Uterus (tissue), 2 donors: ENCODE results near the gene MMEL1.

ENCODE experiments used
- CTCF ChIP-seq, 4 experiments: fragments of 200-600 bp in 2 of 4; fragments of 450-650 bp in 2 of 4; sonication (generic) in 2 of 4; IDR thresholded peaks; one replicate each; pipeline ENCODE4 v1.5.1; 2016 to 2019; ENCODE audit warnings: antibody characterized with exemption in 4 of 4, mild to moderate bottlenecking in 2 of 4, moderate library complexity in 1 of 4
- POLR2A ChIP-seq, 2 donors: fragments of 450-650 bp; IDR thresholded peaks; one replicate each; pipeline ENCODE4 v1.6.1; 2016; ENCODE audit warnings: antibody characterized with exemption in 2 of 2, mild to moderate bottlenecking in 1 of 2, moderate library complexity in 1 of 2

DNA sequence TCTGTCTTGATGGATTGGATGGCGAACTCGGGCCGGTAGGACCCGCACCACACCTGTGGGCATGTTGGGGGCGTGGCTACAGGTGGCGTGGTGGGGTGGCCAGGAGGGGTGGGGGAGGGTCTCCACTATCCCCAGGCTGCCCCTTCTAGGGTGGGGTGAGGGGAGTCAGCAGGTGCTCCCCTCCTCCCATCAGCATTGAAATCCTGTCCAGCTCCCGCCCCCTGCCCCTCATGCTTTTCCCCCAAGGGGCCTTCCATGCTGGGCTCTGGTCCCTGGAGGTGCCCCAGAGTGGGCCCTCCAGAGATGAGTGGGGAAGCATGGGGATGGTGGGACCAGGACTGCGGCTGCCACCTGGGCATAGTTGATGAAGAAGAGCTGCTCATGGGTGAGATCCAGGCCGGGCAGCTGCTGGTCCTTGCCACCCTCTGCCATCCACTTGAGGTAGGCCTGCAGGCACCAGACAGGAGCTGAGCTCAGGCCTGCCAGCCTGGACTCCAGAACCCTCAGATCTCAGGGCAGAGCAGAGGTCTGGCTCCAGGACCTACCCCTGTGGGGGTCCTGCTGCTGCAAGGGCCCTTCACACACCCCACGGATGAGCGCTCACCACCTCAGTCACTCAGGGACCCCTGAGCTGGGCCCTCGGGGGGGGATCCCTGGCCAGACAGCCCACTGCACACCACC, 41.1 kb downstream of the MMEL1 start:
- TF ChIP-seq POLR2A (IDR thresholded peaks at IDR 0.05), result no peak
- no peak for TF ChIP-seq CTCF (IDR thresholded peaks at IDR 0.05)
